ENCODE data around the gene CUEDC1. TPM values are rescaled to one million over a fixed set of nuclear protein-coding genes. Genes with fewer than 3 reads are reported as not detected.

The CUEDC1 gene
- total and polyA plus RNA-seq, 2 of the 4 experiments (the other 2 are of a cell fraction): 4.1 to 21.2 TPM

DNA sequence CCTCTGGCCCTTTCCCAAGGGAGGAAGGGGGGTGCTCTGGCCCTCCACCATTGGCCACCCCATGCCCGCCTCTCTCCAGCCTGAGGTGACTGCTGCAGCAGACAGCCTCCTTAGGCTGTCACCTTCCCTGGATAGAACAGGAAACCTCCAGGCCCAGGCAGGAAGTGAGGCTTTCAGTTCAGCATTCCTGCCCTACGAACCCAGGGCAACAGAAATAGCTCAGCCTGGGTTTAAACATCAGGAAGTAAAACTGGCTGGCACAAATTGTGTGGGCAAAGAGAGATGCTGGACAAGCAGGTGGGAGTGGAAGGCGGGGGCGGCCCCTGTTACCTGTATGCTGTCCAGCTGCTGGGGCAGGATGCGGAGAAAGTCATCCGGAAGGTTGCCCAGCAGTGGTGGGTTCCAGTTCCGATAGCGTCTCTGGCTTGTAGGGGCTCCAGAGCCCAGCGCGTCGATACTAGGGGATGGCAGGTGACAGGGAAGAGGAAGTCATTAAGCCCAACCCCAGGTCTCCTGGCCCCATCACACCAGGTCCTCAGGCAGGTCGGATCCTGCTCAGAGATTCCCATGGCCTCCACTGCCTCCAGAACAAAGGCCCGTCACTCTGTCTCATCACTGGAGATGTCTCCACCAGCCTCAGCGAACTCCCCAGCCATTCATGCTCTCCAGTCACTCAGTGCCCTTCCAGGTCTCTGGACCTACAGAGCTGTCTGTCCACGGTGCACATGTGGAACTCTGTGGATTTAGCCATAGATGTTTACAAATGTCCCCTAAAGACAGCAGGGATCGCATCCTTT lies 81.8 kb downstream of the CUEDC1 start:
- TF ChIP-seq, protein P1, sequence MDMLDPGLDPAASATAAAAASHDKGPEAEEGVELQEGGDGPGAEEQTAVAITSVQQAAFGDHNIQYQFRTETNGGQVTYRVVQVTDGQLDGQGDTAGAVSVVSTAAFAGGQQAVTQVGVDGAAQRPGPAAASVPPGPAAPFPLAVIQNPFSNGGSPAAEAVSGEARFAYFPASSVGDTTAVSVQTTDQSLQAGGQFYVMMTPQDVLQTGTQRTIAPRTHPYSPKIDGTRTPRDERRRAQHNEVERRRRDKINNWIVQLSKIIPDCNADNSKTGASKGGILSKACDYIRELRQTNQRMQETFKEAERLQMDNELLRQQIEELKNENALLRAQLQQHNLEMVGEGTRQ (IDR thresholded peaks at IDR 0.05; ENCODE audit: low read depth, low read length): no peak
- TF ChIP-seq CEBPB (IDR thresholded peaks at IDR 0.05; ENCODE audit: low read depth, low read length): no peak
- no peak for TF ChIP-seq POLR2A (IDR thresholded peaks at IDR 0.05; ENCODE audit: low read depth, low read length)
- no peak for TF ChIP-seq RCOR1 (IDR thresholded peaks at IDR 0.05; ENCODE audit: insufficient replicate concordance, low read length)
- no peak for TF ChIP-seq NFE2L2 (IDR thresholded peaks at IDR 0.05; ENCODE audit: low read depth, low read length)
- TF ChIP-seq CHD1 (IDR thresholded peaks at IDR 0.05; ENCODE audit: low read depth, low read length): no peak
- no peak for TF ChIP-seq RAD21 (IDR thresholded peaks at IDR 0.05; ENCODE audit: low read length)
- no peak for TF ChIP-seq MAZ (IDR thresholded peaks at IDR 0.05; ENCODE audit: borderline replicate concordance, low read depth, low read length)
- TF ChIP-seq BHLHE40 (IDR thresholded peaks at IDR 0.05; ENCODE audit: low read depth, low read length): no peak
- TF ChIP-seq SMC3 (IDR thresholded peaks at IDR 0.05; ENCODE audit: low read depth, low read length): no peak
- no peak for TF ChIP-seq FOS (IDR thresholded peaks at IDR 0.05; ENCODE audit: low read depth, low read length)
- TF ChIP-seq, protein P2, sequence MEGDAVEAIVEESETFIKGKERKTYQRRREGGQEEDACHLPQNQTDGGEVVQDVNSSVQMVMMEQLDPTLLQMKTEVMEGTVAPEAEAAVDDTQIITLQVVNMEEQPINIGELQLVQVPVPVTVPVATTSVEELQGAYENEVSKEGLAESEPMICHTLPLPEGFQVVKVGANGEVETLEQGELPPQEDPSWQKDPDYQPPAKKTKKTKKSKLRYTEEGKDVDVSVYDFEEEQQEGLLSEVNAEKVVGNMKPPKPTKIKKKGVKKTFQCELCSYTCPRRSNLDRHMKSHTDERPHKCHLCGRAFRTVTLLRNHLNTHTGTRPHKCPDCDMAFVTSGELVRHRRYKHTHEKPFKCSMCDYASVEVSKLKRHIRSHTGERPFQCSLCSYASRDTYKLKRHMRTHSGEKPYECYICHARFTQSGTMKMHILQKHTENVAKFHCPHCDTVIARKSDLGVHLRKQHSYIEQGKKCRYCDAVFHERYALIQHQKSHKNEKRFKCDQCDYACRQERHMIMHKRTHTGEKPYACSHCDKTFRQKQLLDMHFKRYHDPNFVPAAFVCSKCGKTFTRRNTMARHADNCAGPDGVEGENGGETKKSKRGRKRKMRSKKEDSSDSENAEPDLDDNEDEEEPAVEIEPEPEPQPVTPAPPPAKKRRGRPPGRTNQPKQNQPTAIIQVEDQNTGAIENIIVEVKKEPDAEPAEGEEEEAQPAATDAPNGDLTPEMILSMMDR (conservative IDR thresholded peaks at IDR 0.05; ENCODE audit: low read depth, low read length): no peak
- no peak for TF ChIP-seq MXI1 (IDR thresholded peaks at IDR 0.05; ENCODE audit: borderline replicate concordance, low read depth, low read length)
- TF ChIP-seq MAFK (IDR thresholded peaks at IDR 0.05; ENCODE audit: low read depth, low read length): no peak
- BruUV-seq (replicated peaks): no TSS peak
- Histone ChIP-seq H3K79me1 (ENCODE audit: low read depth in 1 of 2, low read length in 2 of 2) (peaks cover 13 to 65% of the 10 kb centered on the region in 2 experiments), H2AK9ac (replicated peaks; ENCODE audit: low read depth, low read length, poor library complexity) (peak overlapping the region; percentile 96), H2BK20ac (ENCODE audit: low read depth, low read length) (peak overlapping the region; percentile 95), H3K18ac (ENCODE audit: low read depth, low read length) (peak overlapping the region; percentile 58), H3K9me3 (ENCODE audit: control insufficient read depth, insufficient read depth, low read length) (no peaks in the 10 kb centered on the region), H2BK15ac (ENCODE audit: low read depth, low read length) (peak overlapping the region; percentile 98; the same call in 2 of the 3 replicates), H3K4ac (ENCODE audit: low read depth, low read length) (peak overlapping the region; percentile 100), H2BK5ac (ENCODE audit: low read depth, low read length, poor library complexity, severe bottlenecking) (peak overlapping the region; percentile 98), H4K8ac (ENCODE audit: low read depth in 2 of 2, low read length in 2 of 2) (peak overlapping the region; percentile 80 to 95), H2AK5ac (ENCODE audit: low read depth, low read length) (peak overlapping the region; percentile 100), H3K4me3 (ENCODE audit: insufficient read depth, low read depth, low read length) (no peak overlapping the region), H2AFZ (replicated peaks; ENCODE audit: low read length, poor library complexity) (peak overlapping the region; percentile 22), H3K4me2 (ENCODE audit: low read depth, low read length) (no peak overlapping the region), H4K91ac (ENCODE audit: insufficient read depth, low read depth, low read length) (peak overlapping the region; percentile 99), H3K56ac (ENCODE audit: extremely low read depth, insufficient read depth, low read length) (peak overlapping the region; percentile 92), H3K9me1 (ENCODE audit: insufficient read depth, low read length) (peaks cover 43% of the 10 kb centered on the region), H3K9ac (ENCODE audit: low read depth, low read length) (peak overlapping the region; percentile 70), H2BK120ac (ENCODE audit: low read depth, low read length) (peak overlapping the region; percentile 99), H4K5ac (ENCODE audit: low read depth, low read length) (peak overlapping the region; percentile 83), H3K4me1 (ENCODE audit: control insufficient read depth, insufficient read depth, low read length) (peaks cover 56% of the 10 kb centered on the region), H3K27me3 (ENCODE audit: control insufficient read depth, insufficient read depth, low read length) (no peaks in the 10 kb centered on the region), H3K27ac (ENCODE audit: insufficient read depth, low read length) (peak overlapping the region; percentile 89), H4K20me1 (ENCODE audit: insufficient read depth, low read length) (no peaks in the 10 kb centered on the region), H3K23ac (ENCODE audit: low read depth, low read length) (peak overlapping the region; percentile 97), H3K36me3 (ENCODE audit: control insufficient read depth, insufficient read depth, low read length) (peaks cover 32% of the 10 kb centered on the region), H3K14ac (replicated peaks; ENCODE audit: low read depth, low read length) (peak overlapping the region; percentile 98)
- DNase-seq: no peak
- CTCF ChIA-PET: interaction anchor here (1.0 kb wide), 2 partner anchors 16 to 113 kb away, joined by 3 read pairs; no protein-coding TSS in a partner anchor
- ATAC-seq (ENCODE audit: low read depth): no peak
- POLR2A ChIA-PET (ENCODE audit: unreplicated experiment): no interaction called here
- in situ Hi-C loops (cut with MboI; ENCODE audit: low sequenced_read_pairs) (loop anchor here (25.0 kb wide), 1 partner anchor 464 kb away; the partner anchor contains the start of gene TSPOAP1), intact Hi-C loops (cut with micrococcal nuclease) (loop anchor here (2.0 kb wide), 2 partner anchors 63 to 81 kb away; partner anchors contain the start of gene CUEDC1), dilution Hi-C loops (cut with HindIII; ENCODE audit: low sequenced_read_pairs, unreplicated experiment) (loop anchor here (25.0 kb wide), 1 partner anchor 114 kb away; the partner anchor contains the start of gene VEZF1)
- WGBS, 2 experiments (ENCODE audit: extremely low coverage in 2 of 2, insufficient read length in 1 of 2): 100% methylated on average over 2 of the region's 16 CpGs; no CpG with 5 or more reads in 1 of the 2 experiments

Measured in IMR-90 (cell line).